Transverse colon (tissue), 4 donors: Measurements from ENCODE around the gene DDX49.

Experiments used
- CTCF ChIP-seq, 5 experiments: fragments of 200-600 bp in 3 of 5; fragments of 450-650 bp in 2 of 5; sonication (generic) in 3 of 5; IDR thresholded peaks; 1 replicate in 2 of 5; 2 replicates in 3 of 5; pipeline ENCODE4 v1.5.1; 2016 to 2017; ENCODE audit warnings: antibody characterized with exemption in 5 of 5, inconsistent platforms in 3 of 5, mild to moderate bottlenecking in 2 of 5, moderate library complexity in 1 of 5
- EP300 ChIP-seq: sonication (generic); formaldehyde crosslinking; IDR thresholded peaks from one replicate; pipeline ENCODE4 v1.6.1; 2017; ENCODE audit warnings: antibody characterized with exemption, low read depth
- POLR2AphosphoS5 ChIP-seq, 3 donors: sonication (generic); formaldehyde crosslinking; IDR thresholded peaks; one replicate each; pipeline ENCODE4 v1.6.1; 2016; ENCODE audit warnings: antibody characterized with exemption in 3 of 3

- no peak for TF ChIP-seq EP300
- no peak for TF ChIP-seq POLR2AphosphoS5 (IDR thresholded peaks at IDR 0.05)
- no peak for TF ChIP-seq CTCF (IDR thresholded peaks at IDR 0.05)
Measured at GRCh38 chr19:18912933-18913332, 6.6 kb upstream of the DDX49 start.
